Mammary epithelial cell (primary cell): ENCODE results near the gene LPGAT1.

Experiments
- EZH2 ChIP-seq: IDR thresholded peaks from 2 replicates; pipeline ENCODE4 v1.6.1; 2012; ENCODE audit warnings: low read length, inconsistent platforms, borderline replicate concordance
- TF ChIP-seq, protein P1 (sequence below), 2 donors: IDR thresholded peaks in 1 of 2; conservative IDR thresholded peaks in 1 of 2; 2 replicates each; pipeline ENCODE4 v1.5.1; 2011 to 2012; ENCODE audit warnings: inconsistent platforms in 2 of 2, low read length in 2 of 2, mild to moderate bottlenecking in 2 of 2, control low read depth in 1 of 2, low read depth in 1 of 2; ENCODE audit not compliant: insufficient read depth in 1 of 2; ENCODE audit errors: extremely low read depth in 1 of 2

DNA sequence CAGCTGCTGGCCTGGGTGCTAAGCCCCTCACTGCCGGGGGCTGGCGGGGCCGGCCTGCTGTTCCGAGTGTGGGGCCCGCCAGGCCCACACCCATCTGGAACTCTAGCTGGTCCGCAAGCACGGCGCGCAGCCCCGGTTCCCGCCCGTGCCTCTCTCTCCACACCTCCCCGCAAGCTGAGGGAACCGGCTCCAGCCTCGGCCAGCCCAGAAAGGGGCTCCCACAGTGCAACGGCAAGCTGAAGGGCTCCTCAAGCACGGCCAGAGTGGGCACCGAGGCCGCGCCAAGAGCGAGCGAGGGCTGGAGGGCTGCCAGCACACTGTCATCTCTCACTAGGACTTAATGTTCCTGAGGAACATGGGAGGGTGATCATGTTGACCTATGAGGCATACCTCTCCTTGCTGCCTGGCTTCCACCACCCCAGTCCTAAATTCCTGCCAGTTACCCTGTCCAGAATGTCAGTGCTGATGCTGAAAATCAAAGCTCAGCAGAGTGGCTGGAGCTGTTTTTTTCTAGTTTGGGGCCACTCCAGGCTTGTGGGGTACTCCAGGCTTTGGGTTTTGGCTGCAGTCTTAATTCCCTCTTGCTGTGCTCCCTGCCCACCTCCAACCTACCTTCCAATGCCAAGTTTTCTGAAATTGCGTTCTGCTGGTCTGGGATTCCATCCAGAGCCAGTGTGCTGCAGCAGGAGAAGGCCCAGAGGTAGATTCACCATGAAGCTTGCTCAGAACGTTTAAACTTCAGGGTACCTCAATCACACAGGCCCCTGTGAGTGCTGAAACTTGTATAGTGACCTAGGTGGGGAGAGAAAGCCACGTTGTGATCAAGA, 44.2 kb upstream of the LPGAT1 start:
- TF ChIP-seq, protein P1, sequence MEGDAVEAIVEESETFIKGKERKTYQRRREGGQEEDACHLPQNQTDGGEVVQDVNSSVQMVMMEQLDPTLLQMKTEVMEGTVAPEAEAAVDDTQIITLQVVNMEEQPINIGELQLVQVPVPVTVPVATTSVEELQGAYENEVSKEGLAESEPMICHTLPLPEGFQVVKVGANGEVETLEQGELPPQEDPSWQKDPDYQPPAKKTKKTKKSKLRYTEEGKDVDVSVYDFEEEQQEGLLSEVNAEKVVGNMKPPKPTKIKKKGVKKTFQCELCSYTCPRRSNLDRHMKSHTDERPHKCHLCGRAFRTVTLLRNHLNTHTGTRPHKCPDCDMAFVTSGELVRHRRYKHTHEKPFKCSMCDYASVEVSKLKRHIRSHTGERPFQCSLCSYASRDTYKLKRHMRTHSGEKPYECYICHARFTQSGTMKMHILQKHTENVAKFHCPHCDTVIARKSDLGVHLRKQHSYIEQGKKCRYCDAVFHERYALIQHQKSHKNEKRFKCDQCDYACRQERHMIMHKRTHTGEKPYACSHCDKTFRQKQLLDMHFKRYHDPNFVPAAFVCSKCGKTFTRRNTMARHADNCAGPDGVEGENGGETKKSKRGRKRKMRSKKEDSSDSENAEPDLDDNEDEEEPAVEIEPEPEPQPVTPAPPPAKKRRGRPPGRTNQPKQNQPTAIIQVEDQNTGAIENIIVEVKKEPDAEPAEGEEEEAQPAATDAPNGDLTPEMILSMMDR (conservative IDR thresholded peaks at IDR 0.05 in 1 of 2, IDR thresholded peaks at IDR 0.05 in 1 of 2; ENCODE audit: extremely low read depth in 1 of 2, insufficient read depth in 1 of 2, low read depth in 1 of 2, low read length in 2 of 2) = no peak
- no peak for TF ChIP-seq EZH2
